GM08714 (cell line): ENCODE measurements around the gene DCUN1D4.
"Not testable (repeated sequence)": the region's sequence is repeated elsewhere in the genome, so short reads cannot be mapped to it uniquely, and the experiment has no call there.

Experiments used
- H3K4me3 ChIP-seq: fragments of 200-500 bp; sonication (Bioruptor generic); 2 replicates; pipeline ENCODE4 v1.5.1; 2014; ENCODE audit warnings: mild to moderate bottlenecking, low read length, inconsistent platforms
- ZNF274 ChIP-seq: IDR thresholded peaks from 2 replicates; pipeline ENCODE4 v1.6.1; 2012; ENCODE audit warnings: mild to moderate bottlenecking, low read depth, low read length

Gene DCUN1D4

GRCh38 chr4:51867689-51868448 lies 24.9 kb downstream of the DCUN1D4 start:
- TF ChIP-seq ZNF274, result no peak
- H3K4me3 ChIP-seq, result no peak overlapping the region

DNA sequence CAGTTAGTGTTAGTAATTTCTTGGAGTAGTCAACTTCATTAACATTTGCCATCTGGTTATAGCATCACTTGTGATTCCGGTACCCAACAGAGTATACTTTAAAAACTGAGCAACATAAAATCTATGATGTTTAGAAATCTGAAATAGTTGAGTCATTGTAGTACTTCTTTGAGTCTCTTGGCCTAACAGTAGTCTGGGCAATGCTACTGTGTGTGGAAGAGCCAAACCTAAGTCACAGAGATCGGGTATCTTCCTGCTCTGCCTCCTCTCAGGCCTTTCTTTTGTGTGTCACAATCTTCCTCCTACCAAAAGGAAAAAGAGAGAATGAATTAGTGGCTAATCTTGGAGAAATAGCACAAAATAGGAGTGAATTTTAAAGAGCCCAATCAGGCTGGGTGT lies 25.5 kb downstream of the DCUN1D4 start:
- TF ChIP-seq ZNF274, result no peak
- no peak overlapping the region for H3K4me3 ChIP-seq

DNA sequence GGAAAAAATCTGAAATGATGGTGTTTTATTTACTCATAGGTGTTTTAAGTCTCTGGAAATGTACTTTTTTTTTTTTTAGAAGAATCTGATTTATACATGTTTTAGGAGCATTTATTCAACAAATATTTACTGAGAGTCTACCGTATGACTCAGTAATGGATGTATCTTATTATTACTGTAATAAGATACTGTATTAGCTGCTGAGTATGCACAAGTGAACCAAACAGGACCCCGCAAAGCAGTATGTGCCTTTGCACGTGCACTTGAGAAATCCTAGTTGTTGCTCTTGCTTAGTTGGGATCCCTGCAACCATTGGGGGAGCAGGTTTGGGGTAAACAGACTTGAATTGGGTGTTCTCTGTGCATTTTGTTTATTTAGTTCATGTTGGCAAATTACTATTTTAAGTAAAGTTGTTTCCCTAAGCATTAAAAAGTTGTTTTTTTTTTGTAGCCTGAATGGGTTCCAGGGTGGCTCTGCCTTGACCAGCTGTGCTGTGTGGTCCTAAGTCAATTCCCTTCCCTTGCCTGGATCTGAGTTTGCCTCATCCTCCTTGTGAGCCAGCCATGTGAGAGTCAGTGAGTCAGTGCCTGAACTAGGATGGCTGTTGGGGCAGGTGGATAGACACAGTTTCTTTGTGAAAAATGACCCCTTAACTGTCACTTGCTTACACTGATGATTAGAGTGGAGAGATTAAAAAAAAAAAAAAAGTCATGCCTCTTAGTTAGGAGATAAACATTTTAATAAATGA lies 27.7 kb downstream of the DCUN1D4 start:
- no peak overlapping the region for H3K4me3 ChIP-seq
- TF ChIP-seq ZNF274, result no peak

DNA sequence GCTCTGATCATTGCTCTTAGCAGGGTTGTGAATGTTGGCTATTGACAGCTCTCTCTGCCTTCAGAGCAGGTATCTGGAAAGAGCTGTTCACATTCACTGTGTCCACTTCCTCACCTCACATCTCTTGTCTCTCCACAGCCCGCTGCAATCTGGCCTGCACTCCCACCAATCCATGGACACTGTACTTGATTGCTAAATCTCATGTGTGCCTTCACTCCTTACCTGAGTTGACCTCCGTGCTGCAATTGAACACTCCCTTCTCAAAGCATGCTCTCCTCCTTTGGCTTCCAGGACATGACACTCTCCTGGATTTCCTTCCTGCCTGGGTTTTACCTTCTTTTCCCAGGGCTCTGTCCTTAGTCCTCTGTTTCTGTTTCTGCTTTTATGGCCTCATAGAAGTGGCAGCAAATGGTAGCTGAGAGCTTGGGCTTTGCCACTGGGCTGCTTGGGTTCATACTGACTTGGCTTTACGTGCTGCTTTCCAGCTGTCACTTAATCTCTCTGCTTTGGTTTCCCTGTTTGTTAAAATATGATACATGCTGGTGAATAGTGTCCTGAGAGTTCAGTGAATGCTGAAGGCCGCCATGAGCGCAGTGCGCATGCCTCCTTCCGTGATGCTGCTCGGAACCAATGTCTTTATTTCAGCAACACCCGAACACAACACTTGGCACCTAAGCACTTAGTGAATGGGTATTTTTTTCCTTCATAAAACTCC lies 29.5 kb downstream of the DCUN1D4 start:
- H3K4me3 ChIP-seq, result no peak overlapping the region
- TF ChIP-seq ZNF274, result no peak

DNA sequence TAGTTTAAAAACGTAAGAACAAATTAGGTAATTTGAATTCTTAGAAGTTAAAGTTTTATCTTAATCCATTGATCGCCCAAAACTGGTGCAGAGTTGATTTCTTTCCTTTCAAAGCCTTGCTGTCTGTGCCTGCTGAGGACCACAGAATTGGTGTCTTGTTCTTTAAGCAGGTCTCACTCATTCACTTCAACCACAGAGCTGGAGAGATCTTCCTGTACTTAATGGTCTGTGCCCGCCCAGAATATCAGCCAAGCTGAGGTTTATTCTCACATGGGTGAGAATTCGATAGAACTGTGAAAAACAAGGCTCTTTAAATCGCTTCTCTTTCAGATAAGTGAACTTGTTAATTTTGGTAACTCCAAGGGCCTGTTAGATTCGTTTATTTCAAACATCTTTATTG lies 31.6 kb downstream of the DCUN1D4 start:
- TF ChIP-seq ZNF274, result no peak
- H3K4me3 ChIP-seq, result no peak overlapping the region

DNA sequence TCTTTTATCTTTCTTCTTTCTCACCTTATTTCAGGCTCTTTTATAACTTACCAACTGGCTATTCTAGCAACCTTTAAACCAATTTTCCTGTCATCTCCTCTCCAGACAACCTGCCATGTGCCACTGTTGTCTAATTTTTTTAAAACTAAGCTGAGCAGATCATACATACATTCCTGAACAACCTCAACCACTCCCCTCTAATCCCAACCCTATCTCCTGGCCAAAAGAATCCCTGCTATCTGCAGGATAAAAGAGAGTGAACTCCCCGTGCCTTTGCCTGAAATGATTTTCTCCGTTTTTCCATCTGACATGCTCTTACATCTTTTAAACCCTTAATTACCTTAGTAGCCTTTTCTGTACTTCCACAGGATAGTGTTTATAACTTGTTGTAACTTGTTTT lies 35.5 kb downstream of the DCUN1D4 start:
- H3K4me3 ChIP-seq, result no peak overlapping the region
- TF ChIP-seq ZNF274, result no peak

DNA sequence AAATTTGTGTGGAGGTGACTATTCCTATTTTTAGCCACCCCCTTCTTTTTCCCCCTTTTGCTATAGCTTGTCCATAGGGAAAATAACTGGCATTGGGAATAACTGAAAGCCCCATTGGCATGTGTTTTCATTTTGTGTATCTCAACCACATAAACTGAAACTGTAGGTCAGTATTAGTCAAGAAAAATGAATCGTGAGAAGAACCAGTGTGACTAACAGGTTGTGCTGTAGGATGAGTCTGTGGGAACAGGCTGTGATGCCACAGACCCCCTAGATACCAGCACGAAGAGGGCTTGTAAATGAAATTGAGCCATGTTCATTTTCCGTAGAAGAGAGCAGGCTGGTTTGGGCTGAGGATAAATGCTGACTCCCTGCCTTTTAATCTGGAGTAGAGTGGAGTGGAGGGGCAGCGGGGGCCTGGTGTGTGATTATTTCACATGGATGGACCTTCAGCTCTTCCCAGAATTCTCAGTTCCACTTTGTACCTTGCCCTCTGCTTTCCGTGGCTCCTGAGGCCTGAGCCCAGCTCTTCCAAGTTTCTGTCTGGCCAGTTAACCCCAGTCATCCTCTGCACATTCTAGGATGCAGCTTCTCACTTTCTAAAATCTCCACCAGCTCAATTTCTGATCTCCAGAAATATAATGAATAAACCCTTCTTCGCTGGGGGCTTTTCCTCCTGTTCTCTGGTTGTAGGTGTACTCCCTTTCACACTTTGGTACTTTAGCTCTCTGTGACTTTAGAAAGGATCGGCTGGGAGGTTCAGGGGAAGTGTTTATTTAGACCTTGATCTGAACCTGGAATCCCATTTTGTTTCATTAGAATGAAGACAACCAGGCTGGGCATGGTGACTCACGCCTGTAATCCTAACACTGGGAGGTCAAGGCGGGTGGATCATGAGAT lies 37.3 kb downstream of the DCUN1D4 start:
- TF ChIP-seq ZNF274, result no peak
- H3K4me3 ChIP-seq, result no peak overlapping the region

DNA sequence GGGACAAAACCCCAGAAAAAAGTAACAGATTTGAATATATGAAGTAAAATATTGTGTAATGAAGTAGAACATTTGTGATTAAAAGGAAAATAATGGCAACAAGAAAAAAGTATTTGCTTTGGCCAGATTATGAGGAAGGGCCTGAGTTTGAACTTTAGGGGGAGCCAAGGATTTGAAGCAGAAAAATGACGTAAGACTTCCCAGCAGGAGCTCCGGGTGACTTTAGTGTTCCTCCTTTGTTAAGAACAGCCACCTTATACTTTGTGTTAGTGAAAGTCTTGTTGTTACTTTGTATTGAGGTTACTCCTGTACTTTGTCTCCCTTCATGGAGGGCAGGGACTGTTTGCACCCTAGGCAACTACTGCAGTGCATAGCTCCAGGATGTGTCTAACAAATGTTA lies 41.1 kb downstream of the DCUN1D4 start:
- no peak overlapping the region for H3K4me3 ChIP-seq
- TF ChIP-seq ZNF274, result no peak

GRCh38 chr4:51884606-51885005 lies 41.7 kb downstream of the DCUN1D4 start:
- no peak for TF ChIP-seq ZNF274
- H3K4me3 ChIP-seq, result no peak overlapping the region

DNA sequence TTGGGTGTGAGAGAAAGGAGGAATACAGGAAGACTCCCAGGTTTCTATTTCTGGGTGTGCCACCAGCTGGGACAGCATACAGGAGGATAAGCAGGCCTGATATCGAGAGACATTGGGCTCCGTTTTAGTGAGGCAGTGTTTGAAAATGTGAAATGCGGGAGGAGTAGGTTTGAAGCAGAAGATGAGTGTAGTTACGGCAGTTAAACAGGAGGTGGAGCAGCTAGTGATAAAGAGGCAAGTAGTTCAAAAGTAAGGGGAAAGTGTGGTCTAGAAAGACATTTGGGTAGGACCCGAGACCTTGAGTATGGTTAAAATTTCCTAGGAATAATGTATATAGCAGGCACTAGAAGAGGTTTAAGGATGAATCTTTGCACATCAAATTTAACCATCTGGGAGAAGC lies 42.4 kb downstream of the DCUN1D4 start:
- H3K4me3 ChIP-seq, result no peak overlapping the region
- TF ChIP-seq ZNF274, result no peak

DNA sequence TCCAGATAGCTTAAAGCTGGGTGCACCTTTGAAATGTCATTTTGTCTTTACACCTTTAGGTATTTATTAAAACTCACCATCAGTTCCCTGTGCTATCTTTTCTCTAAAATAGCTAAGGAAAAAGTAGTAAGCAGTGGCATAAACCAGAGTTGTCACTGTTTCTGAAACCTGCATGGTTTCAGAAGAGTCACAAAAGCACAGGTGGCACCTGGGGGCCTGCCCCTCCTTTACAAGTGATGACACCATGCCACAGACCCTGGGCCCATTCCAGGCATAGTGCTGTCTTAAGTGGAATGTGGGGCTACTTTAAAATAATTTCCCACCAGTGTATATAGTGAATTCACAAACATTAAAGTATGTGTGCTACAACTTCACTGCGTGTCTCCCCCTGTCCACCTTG lies 47.8 kb downstream of the DCUN1D4 start:
- no peak overlapping the region for H3K4me3 ChIP-seq
- no peak for TF ChIP-seq ZNF274

DNA sequence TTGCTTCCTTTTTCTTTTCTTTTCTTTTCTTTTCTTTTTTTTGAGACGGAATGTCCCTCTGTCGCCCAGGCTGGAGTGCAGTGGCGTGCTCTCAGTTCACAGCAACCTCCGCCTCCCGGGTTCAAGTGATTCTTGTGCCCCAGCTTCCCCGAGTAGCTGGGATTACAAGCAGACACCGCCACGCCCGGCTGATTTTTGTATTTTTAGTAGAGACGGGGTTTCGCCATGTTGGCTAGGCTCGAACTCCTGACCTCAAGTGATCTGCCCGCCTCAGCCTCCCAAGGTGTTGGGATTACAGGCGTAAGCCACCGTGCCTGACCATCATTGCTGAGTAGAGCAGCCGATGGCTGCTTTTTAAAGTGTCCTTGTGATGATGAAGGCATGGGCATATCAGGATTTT lies 50.4 kb downstream of the DCUN1D4 start:
- not testable (repeated sequence) for H3K4me3 ChIP-seq

DNA sequence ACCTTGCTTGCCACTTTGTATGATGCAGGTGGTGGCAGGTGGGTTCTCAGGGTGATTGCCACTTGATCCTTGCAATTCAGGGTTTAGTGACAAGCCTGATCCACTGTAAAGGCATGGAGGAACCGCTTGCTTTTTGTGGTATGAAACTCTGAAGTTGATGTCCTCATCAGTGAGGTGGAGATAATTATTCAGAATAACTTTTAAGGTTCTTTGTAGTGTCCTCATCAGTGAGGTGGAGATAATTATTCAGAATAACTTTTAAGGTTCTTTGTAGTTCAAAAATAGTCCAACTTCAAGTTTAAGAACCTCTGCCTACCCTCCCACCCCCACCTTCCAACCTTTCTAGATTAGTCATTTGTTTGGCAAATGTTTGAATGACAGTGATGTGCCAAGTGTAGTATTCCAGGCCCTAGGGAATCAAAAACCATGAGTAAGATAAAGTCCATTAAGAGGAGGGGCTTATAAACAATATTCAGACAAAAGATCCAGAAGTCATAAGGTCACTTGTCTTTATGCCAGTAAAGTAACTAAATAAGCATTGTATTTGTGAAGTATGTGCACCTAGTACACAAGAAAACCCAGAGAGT lies 51.2 kb downstream of the DCUN1D4 start:
- no peak for TF ChIP-seq ZNF274
- no peak overlapping the region for H3K4me3 ChIP-seq

DNA sequence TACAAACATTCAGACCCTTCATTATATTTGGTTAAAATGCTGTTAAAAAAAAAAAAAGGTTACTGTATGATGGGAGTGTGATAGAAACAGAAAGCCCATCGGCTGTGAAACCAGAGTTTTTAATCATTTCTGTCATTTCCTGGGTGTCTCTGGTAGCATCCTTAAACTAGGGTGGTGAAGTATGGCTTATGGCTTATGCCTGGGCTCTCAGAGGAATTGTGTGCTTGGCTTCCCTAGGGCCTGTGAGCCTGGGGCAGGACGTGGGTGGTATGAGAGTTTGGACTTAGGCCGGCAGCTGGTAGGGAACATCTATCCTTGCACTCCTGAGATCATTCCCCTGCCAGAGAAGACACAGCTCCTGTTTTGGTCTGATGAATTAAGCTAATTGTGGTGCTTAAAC lies 52.2 kb downstream of the DCUN1D4 start:
- no peak for TF ChIP-seq ZNF274

More for the DNA sequence above, 52.2 kb downstream of the DCUN1D4 start:
- no peak overlapping the region for H3K4me3 ChIP-seq
